Fibroblast of skin of abdomen (primary cell): Measurements from ENCODE around the gene MCCC2.
"Not testable (repeated sequence)": the region's sequence is repeated elsewhere in the genome, so short reads cannot be mapped to it uniquely, and the experiment has no call there.

Source experiments
- DNase-seq: peaks from one replicate; pipeline ENCODE4 v3.0.0-alpha.2; 2013

The MCCC2 gene

DNA sequence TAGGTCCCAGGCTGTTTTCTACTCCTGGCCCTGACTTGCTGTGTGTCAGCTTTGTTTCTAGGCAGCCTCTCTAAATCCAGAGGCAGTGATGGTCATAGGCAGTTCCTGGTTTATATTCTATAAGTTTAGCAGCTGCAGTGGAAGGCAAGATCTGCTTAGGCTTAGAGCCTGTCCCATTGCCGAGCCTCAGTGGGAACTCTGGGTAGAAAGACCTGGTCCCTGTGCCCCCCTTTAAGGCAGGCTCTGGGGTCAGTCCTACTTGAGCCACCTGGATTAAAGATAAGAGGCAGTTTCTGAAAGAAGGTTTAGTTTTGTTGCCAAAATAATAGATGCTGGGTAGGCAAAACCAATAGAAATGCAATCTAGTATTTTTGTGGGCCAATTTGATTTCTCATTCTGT is 13.6 kb downstream of the MCCC2 start:
- DNase-seq = no peak

DNA sequence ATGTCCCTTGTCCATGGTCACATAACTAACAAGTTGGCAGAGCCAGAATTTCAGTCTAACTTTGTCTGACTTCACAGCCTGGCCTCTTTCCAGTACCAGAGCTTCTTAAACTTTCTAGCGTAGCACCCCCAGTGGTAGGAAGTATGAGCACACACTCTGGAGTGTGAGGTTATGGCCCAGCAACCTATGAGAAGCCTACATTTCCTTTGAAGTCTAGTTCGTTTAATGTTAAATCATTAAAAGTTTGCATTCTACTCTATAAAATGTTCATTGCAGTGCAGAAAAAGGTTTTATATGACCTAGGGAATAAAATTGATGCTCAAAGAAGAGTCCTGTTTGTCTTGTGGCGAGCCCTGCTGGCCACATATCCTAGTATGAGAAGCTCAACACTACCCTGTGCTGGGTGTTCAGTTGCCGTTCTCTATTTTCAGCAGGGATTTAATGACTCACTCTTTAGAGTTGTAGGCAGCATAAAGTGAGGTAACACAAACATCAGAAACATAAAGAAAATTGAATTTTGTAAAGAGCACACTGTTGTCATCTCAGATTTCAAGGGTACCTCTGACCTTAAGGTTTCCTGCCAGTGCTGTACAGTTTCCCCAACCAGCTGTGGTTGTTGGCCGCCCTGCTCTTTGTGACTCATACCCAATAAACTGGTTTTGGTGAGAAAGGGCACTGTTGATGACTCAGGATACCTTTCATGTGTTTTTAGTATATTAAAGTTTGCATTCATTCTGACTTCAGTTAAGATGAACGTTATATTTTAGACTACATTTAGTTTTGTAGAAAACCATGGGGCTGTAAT is 14.3 kb downstream of the MCCC2 start:
- DNase-seq = peak; percentile 87

DNA sequence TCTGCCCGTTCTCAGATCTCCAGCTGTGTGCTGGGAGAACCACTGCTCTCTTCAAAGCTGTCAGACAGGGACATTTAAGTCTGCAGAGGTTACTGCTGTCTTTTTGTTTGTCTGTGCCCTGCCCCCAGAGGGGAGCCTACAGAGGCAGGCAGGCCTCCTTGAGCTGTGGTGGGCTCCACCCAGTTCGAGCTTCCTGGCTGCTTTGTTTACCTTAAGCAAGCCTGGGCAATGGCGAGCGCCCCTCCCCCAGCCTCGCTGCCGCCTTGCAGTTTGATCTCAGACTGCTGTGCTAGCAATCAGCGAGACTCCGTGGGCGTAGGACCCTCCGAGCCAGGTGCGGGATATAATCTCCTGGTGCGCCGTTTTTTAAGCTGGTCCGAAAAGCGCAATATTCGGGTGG is 22.8 kb downstream of the MCCC2 start:
- not testable (repeated sequence) for DNase-seq

DNA sequence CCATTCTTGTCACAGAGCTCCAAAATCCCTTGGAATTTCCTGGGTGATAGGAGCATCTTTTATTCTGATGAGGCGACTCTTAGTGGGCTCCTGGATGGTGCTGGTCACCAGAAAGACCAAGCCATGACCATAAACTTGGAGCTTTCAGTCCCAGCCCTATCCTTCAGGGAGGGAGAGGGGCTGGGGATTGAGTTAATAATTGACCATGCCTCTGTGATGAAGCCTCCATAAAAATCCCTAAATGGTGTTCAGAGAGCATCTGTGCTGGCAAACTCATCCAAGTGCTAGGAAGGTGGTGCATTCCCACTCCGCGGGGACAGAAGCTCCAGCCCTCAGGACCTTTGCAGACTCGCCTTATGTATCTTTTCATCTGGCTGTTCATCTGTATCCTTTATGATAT is 28.7 kb downstream of the MCCC2 start:
- no peak for DNase-seq

DNA sequence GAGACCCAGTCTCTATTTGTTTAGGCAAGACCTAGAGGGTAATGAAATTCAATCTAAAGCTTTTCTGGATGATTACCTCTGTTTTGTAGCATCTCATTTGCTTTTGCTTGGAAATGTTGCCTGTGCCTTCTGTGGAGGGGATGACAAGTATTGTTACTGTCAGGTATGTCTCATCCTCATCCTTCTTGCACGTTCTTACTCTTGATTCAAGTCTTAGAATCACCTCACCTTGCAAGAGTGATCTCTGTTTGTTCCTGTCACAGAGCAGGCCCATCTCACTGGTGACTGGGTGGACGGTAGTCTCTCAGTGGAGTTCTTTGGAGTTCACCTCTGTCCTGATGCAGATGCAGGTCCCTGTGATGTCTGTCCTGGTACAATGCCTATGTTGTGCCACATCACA is 33.5 kb downstream of the MCCC2 start:
- no peak for DNase-seq

DNA sequence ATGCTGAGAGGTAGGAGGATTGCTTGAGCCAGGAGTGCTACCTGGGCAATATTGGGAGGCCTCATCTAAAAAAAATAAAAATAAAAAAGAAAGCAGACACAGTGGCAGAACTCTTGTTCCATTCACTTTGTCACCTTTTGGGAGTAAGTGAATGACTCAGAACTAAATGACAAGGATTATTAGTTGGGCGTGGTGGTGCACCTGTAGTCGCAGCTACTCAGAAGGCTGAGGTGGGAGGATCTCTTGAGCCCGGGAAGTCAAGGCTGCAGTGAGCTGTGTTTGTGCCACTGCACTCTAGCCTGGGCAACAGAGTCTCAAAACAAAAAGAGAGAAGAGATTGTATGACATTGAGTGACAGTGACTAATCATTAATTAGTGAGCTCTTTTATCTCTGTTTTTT is 34.1 kb downstream of the MCCC2 start:
- DNase-seq = no peak

DNA sequence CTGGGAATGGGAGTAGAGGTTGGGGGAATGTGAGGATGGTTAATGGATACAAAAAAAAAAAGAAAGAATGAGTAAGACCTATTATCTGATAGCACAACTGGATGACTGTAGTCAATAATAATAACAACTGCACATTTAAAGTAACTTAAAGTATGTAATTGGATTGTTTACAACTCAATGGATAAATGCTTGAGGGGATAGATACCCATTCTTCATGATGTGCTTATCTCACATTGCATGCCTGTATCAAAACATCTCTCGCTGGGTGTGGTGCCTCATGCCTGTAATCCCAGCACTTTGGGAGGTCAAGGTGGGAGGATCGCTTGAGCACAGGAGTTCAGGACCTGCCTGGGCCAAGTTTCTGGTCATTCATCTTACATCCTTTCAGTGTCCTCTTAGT is 34.6 kb downstream of the MCCC2 start:
- no peak for DNase-seq

DNA sequence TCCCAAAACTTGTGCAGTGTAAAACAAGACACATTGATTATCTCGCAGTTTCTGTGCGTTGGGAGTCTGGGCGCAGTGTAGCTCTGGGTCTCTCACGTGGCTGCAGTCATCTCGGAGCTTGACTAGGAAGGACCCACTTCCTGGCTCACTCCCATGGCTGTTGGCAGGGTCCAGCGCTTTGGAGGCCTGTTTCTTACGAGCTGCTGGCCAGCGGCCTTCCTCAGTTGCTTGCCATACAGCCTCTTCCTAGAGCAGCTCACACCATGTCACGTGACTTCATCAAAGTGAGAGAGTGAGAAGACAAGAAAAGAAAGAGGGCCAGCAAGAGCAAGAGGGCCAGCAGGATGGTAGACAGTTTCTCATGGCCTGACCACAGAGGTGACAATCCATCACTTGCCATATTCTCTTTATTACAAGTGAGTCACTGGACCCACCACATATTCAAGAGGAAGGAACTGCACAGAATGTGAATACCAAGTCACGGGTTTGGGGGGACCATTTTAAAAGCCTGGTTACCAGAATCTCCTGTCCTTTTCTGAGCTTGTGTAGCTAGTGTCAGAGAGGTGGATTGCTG is 36.2 kb downstream of the MCCC2 start:
- no peak for DNase-seq

DNA sequence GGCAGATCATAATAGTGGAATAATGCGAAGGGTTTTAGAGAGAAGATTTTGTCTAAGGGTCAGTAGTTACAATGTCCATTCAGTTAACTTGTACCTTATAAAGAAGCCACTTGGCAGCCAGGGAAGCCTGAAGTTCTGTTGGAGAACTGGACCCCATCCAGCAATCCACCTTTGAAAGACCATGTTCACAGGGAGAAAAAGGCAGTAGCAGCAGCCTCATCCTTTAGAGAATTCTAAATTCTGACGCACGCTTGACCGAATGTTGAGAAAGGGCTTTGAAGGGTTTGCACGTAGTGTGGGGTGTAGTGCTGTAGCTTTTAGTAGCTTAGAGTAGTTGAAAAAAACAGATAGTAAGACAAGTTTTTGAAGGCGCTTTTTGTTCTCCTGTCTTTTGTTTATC is 42.8 kb downstream of the MCCC2 start:
- no peak for DNase-seq

DNA sequence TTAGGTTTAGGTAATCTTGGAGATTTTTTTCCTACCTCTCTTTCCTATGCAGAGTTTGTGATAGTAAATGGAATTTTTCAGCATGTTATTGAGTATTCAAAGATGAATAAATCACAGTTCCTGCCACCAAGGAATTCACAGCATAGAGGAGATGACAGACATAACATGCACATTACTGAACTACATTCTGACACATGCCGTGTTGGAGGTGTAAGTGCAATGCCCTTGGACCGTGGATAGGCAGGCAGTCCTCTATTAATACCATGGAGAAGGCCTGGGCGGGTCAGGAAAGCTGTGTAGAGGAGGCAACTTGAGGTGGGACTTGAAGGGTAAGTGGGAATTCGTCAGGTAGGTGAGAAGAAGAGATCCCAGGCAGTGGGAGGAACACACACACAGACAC is 43.9 kb downstream of the MCCC2 start:
- DNase-seq = peak; percentile 21

DNA sequence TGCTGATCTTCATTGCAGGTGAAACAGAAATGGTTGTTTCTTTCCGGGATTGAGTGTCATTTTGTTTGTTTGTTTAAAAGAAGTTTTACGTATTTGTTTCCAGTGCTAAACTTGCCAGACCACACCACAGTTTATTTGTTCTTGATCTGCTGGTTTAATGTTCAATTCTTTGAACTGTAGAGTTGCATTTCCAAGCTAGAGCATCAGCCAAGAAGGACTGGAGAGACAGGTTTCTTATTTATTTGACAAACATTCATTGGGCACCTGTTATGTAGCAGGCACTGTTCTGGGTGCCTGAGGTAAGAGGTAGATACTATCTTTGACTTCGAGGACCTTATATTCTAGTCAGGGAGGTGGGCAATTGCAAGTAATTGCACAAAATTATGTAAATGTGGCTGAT is 45.0 kb downstream of the MCCC2 start:
- no peak for DNase-seq

DNA sequence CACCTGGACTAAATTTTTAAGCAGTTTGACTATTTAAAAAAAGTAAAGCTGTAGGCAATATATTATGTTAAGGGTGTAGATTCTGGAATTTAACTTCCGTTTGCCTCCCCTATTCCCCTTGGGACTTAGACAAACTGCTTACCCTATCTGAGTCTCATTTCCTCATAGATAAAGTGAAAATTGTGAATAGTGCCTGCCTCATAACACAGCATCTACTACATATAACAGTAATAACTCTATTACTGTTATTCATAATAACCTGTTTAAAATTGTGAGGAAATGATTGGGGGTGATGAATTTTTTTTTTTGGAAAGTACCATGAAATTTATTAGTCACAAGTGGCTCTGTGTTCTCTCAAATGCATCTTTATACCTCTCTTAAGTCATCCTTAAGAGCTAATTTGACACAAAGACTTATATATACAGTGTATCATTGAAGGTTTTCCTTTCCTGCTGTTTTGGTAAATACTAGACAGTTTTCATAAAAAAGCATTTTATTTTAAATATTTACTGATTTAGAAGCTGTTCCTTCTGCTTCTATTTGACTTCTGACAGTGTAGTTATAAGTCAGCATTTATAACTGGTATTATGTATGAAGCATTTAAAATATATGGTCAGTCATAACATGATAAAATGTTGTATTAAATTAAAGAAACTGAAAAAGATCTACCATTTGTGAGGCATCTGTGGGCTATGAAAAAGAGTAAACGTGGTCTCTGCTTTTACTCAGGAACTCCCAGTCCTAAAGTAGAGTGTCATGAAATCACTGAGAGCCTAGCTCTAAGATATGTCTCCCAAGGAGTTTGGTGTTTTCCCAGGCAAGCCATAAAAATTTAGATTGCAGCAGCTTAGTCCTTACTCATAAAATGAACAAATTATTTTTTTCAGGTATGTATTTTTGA is 46.4 kb downstream of the MCCC2 start:
- DNase-seq = no peak

DNA sequence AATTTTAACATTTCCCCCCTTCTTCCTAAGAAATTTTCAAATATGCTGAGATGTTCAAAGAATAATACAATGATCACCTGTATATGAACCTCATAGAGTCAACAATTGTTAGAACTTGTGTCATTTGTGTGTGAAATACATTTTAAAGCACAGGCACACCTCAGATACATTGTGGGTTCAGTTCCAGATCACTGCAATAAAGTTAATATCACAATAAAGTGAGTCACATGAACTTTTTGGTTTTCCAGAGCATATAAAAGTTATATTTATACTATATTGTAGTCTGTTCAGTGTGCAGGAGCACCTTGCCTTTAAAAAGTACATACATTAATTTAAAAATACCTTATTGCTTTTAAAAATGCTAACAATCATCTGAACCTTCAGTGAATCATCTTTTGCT is 50.0 kb downstream of the MCCC2 start:
- no peak for DNase-seq

DNA sequence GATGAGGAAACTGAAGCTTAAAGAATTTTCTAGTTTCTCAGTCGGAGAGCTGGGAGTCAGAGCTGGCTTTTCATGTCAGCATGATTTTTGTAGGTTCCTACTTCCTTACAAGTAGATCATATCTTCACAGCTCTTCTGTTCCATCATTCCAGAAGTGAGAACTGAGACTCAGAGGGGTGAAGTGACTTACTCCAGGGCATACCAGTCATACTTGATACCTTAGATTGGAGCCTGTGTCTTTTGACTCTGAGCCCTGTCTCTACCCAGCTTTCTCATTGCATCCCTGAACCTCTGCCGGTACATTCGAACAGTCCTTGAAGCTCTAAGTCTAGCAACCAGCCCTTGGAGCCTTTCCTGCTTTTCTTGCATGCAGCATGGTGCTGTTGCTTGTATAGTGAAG is 53.3 kb downstream of the MCCC2 start:
- DNase-seq = no peak

DNA sequence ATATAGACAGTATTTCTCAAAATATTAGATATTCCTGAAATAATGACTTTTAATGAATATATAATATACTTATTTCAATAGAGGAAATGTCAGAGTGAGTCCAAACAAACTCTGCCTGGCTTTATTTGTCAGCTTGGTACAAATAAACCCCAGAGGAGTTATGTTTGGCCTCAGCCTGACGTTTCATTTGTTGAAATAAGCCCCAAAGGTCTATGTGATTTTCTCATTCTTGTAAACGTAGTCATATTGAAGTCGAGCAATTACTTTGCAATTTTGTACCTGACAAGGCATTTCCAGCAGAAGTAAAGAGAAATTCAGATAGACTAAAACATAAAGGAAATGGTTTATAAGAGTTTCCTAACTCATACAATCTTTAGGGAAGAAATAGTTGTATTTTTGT is 57.9 kb downstream of the MCCC2 start:
- no peak for DNase-seq

DNA sequence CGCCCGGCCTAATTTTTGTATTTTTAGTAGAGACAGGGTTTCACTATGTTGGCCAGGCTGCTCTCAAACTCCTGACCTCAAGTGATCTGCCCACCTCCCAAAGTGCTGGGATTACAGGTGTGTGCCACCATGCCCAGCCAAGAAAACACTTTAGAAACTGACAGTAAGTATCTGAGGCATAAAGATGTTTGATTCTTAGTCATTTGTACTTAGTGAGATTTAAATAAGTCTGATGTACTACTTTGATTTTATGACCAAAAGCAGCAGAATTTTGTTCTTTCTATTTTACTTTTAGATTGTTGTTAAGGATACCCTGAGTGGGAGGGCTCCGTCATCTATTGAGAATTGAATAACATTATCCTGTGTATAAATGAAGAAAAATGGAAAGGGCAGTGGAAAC is 63.8 kb downstream of the MCCC2 start:
- DNase-seq = not testable (repeated sequence)

DNA sequence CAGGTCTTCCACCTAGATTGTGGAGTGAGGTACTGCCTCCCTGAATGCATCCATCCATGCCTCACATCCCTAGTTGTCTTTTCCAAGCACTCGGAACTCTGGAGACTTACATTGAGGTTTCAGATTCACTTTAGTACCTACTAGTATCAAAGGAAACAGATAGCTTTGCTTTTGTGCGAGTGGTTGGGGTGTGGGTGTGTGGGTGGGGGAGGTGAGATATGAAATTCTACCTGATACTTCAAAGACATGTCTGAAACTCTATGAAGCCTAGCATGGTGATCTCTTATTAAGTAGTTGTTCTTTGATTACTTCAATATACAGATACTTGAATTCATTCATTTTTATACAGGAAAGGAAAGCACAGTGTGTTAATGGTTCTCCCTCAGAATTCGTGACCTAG is 64.4 kb downstream of the MCCC2 start:
- DNase-seq = no peak

DNA sequence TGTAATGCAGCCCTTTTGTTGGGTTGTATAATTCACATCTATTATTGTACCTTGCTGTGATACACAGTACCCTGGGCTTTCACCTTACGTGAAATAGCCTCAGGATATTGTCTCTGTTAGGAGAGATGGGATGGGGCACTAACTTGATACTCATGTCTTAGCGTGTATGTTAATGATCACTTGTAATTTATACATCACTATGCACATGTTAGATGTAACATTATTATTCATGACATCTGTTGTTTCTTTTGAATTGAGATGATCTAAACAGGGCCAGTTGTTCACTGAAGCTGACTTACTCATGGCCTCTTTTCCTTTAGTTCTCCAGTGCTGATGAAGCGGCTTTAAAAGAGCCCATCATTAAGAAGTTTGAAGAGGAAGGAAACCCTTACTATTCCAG is 65.2 kb downstream of the MCCC2 start:
- no peak for DNase-seq

DNA sequence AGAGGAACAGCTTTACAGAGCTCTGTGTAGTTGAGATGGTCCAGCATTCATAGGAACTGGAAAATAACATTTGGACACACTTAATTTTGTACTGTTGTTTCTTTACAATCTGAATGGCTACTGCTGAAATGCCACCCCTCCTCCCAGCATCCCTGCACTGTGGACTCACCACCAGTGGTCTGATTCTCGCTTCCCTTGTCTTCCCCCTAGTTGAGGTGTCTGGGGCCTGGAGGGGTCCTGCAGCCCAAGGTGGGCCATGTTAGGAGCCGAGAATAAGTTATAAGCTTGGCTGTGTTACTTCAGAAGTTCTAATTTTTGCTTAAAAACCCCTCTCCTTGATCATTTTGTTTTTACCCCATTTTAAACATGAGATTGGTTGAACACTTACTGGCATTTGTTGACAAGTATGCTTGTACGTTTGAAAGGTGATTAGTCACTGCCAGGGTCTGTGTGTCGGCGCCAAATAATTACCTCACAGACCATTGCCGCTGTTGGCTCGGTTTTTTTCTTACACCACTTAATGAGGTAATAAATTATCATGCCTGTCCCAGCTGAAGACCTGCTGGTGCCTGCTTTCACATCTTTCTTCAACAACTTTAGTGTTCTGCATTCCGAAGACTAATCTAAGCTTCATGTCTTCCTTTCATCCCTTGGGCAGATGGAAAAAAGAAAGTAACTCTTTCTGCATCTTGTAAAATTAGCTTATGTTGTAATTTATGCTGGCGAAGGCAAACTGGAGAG is 65.8 kb downstream of the MCCC2 start:
- DNase-seq = peak; percentile 61

DNA sequence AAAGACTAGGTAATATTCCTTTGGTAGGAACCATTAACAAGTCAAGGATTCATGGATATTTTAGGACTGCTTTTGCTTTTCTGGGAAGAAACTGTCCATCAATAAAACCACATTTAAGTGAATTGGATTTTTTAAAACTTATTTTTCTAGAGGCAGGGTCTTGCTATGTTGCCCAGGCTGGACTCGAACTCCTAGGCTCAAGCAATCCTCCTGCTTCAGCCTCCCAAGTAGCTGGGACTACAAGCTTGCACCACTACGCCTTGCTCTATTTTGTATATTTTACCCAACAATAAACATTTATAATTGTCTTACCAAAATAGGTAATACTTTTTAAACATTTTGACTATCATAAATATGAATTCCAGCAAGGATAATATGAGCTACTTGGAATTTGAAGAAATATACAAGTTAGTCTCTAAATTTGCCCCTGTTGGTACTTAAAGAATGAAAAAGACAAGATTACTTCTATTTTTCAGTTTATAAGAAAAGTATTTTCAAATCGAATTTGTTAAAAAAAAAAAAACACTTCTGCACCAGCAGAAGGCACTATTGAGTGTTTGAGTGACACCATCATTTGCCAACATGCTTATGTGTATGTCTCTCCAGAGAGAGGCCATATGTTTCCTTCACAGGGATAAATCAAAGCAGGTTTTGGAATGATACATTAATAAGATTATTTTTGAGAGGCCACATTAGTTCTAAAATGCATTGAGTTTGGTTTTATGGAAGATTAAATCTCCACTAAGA is 71.9 kb downstream of the MCCC2 start:
- DNase-seq = no peak

DNA sequence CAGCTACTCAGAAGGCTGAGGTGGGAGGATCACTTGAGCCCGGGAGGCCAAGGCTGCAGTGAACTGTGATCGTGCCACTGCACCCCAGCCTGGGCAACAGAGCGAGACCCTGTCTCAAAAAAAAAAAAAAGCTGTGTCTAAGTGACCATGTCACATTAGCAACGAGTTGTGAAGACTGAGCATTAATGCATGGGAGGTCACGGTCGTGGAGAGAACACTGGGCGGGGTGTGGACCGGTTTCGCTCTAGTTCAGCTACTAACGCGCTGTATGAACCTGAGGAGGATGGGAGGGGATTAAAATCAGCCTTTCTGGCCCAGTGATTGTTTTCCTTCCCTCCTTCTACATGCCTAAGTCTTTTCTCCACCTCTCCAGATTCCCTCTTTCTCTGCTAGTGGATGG is 75.2 kb downstream of the MCCC2 start:
- DNase-seq = no peak
